Kidney epithelial cell (primary cell): ENCODE results near the gene S100PBP. TPM values are rescaled to one million over a fixed set of nuclear protein-coding genes. Genes with fewer than 3 reads are reported as not detected.

ENCODE experiments used
- DNase-seq: peaks from one replicate; pipeline ENCODE4 v3.0.0-alpha.2; 2010; ENCODE audit warnings: low read depth
- H3K27me3 ChIP-seq: 2 replicates; pipeline ENCODE4 v1.6.0; 2011; ENCODE audit warnings: low read length; ENCODE audit not compliant: control insufficient read depth, insufficient read depth
- H3K36me3 ChIP-seq: 2 replicates; pipeline ENCODE4 v1.5.1; 2011; ENCODE audit warnings: low read length; ENCODE audit not compliant: control insufficient read depth, insufficient read depth
- H3K4me3 ChIP-seq: 2 replicates; pipeline ENCODE4 v1.5.1; 2011; ENCODE audit warnings: low read depth, mild to moderate bottlenecking, control low read depth, low read length
- total RNA-seq: library from RNA; depleted of rRNA; stranded (reverse); fragments of >200 nt; gene quantifications from 2 replicates; pipeline ENCODE4 v1.2.3, GENCODE V29; 2015
- TF ChIP-seq, protein P1 (sequence below): IDR thresholded peaks from 2 replicates; pipeline ENCODE4 v1.5.1; 2011; ENCODE audit warnings: mild to moderate bottlenecking, moderate library complexity, low read length, control low read depth, inconsistent platforms; ENCODE audit not compliant: insufficient read depth, poor library complexity, severe bottlenecking

The S100PBP gene
- total RNA-seq, 1 donor from 2014 or later: 11.2 TPM

DNA sequence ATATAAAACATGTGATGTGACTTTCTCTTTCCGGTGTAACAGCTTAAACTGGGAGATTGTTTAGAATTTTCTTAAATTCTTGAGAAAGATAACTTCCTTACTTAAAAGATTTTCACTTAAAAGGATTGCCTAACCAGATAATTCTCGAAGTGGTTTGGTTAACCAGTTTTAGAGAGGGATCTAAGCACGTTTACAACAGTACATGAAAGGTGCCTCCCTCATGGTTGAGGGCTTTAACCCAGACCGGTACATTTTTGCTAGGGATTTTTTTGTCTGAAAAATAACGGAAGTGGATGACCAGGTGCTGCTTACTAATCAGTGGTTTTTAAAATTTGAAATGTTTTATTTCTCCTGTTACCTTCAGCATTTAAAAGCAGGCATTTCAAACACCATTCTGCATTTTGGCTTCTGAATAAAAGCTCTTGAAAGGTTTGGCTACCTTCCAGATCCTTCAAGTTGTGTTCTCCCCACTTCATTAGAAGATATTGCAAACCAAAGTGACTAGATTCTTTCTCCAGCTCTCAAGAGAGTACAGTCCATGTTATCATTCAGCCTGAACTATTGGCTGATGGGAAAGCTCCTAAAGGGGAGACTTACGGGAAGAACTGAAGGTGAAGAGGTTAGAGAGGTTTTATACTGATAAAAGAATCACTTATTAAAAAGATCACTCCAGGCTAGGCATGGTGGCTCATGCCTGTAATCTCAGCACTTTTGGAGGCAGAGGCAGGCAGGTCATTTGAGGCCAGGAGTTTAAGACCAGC lies 12.8 kb downstream of the S100PBP start:
- Histone ChIP-seq H3K4me3 (no peak overlapping the region), H3K27me3 (no peaks in the 10 kb centered on the region), H3K36me3 (no peaks in the 10 kb centered on the region)
- TF ChIP-seq, protein P1, sequence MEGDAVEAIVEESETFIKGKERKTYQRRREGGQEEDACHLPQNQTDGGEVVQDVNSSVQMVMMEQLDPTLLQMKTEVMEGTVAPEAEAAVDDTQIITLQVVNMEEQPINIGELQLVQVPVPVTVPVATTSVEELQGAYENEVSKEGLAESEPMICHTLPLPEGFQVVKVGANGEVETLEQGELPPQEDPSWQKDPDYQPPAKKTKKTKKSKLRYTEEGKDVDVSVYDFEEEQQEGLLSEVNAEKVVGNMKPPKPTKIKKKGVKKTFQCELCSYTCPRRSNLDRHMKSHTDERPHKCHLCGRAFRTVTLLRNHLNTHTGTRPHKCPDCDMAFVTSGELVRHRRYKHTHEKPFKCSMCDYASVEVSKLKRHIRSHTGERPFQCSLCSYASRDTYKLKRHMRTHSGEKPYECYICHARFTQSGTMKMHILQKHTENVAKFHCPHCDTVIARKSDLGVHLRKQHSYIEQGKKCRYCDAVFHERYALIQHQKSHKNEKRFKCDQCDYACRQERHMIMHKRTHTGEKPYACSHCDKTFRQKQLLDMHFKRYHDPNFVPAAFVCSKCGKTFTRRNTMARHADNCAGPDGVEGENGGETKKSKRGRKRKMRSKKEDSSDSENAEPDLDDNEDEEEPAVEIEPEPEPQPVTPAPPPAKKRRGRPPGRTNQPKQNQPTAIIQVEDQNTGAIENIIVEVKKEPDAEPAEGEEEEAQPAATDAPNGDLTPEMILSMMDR: no peak
- no peak for DNase-seq

DNA sequence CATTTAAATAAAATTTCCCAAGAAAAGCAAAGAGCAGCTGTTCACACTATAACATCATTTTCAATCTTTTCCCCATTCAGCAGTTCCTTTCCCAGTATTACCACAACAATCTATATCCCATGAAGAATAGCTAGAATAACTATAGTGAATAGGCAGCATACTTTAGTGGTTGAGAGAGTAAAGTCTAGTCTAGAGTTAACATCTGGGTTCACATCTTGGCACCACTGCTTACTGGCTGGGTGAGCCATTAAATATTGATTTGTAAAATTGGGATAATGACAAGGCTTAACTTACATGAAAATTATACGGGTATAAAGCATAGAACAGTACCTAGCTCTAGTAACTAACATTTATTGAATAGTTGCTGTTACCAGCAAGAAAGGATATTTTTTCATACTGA lies 14.4 kb downstream of the S100PBP start:
- H3K27me3 ChIP-seq: no peaks in the 10 kb centered on the region
- H3K36me3 ChIP-seq: no peaks in the 10 kb centered on the region
- no peak for DNase-seq
- no peak overlapping the region for H3K4me3 ChIP-seq
- TF ChIP-seq, protein P1: no peak

DNA sequence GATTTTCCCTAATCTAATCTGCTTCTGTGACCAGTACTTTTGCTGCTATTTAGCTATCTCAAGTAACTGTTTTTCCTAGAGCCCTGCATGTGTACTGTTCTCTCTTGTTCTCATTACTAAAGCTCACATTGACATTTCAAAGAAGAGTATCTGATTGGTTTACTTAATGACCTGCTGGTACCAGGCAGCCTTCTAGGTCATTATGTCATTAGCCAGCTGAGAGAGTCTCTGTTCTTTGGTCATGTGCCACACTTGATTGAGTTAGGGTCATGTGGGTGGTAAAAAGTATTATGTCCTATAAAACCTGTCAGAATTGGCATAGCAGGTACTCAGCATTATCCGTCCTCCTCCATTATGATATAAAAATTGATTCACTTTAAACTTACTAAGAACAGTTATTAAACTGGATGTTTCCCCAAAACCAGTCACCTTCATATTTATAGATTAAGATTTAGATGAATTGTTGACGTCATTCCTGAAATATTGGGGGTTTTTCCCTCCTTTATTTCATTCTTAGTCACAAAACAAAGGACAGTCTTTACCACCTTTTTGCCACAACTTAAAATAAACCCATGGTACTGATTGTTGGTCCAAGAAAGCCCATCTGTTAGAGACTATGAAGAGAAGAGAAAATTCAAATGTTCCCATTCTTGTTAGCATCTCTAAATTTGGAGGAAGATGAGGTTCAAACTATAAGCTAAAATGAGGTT lies 31.1 kb downstream of the S100PBP start:
- DNase-seq: no peak
- TF ChIP-seq, protein P1: no peak
- H3K27me3 ChIP-seq: no peaks in the 10 kb centered on the region
- H3K36me3 ChIP-seq: no peaks in the 10 kb centered on the region
- H3K4me3 ChIP-seq: no peak overlapping the region

DNA sequence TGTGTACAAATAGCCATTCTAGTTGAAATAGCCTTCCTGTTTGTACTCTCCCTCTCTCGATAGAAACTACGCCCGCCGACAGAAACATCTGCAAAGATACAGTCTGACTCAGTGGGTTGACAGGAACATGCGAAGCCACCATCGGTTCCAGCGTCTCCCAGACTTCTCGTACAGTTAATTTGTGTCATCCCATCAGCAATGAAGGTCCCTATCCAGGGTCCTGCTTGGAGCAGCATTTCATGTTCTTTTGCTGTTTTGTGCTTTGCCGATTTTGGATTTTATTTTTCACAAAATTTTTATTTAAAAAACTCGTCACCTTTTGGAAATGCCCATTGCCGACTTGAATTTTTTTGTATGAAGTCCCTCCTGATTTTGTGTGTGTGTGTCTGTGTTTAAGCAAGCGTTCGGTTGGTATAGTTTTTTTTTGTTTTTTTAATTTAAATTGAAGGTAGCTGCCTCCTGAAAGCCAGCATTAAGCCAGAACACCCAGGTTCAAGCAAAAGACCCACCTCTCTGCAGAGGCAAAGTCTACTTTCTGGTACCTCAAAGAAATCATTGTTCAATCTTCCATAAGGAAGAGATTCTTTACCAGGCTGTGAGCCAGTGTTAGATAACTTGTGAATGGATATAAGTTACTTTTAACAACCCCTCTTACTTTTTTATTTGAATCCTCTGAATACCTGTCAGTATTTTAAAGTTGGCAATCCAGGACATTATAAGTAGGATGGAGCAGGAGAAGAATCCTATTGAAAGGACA lies 38.6 kb downstream of the S100PBP start:
- TF ChIP-seq, protein P1: no peak
- Histone ChIP-seq H3K36me3 (peaks cover 2% of the 10 kb centered on the region), H3K4me3 (no peak overlapping the region), H3K27me3 (no peaks in the 10 kb centered on the region)
- no peak for DNase-seq

DNA sequence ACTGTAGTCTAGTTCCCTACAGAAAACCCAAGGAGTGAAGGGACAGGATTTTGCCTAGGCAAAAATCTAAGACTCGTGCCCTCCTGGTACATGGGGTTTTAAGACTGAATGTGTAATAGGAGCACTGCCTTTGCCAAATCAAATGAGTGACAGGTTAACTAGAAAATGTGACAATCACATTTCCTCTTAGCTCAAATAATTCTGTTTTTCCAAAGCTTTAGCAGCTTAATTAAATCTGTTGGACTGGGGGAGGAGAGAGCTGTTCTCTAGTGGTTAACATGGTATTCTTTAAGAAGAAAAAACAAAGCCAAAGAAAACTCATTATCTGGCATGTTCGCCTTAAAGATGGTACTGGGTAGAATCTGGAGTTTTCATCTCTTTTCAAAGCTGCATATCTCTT lies 40.7 kb downstream of the S100PBP start:
- no peak for DNase-seq
- Histone ChIP-seq H3K36me3 (peaks cover 2% of the 10 kb centered on the region), H3K4me3 (no peak overlapping the region), H3K27me3 (no peaks in the 10 kb centered on the region)
- TF ChIP-seq, protein P1: no peak
